H1 (cell line): ENCODE results near the gene FASTK. TPM values are rescaled to one million over a fixed set of nuclear protein-coding genes. Genes with fewer than 3 reads are reported as not detected.
A peak's percentile ranks its signal among the peaks of the same experiment; 100 is the strongest.

ENCODE experiments used
- CTCF ChIA-PET: fragments of 300-600 bp; sonication (Branson Sonifier 250); formaldehyde crosslinking; loops from one replicate; lab custom pipeline; 2021; ENCODE audit not compliant: partially characterized antibody; lab: Charles Lee
- POLR2A ChIA-PET: fragments of 300-600 bp; sonication (Branson Sonifier 250); formaldehyde crosslinking; loops from one replicate; lab custom pipeline; 2021; ENCODE audit warnings: inconsistent platforms; ENCODE audit not compliant: partially characterized antibody; lab: Charles Lee
- DNase-seq, 2 experiments: peaks; one replicate each; pipeline versions ENCODE4 v3.0.0 to v3.0.0-alpha.2; 2010 to 2022; ENCODE audit warnings: low spot score in 2 of 2, low read depth in 1 of 2, mixed read lengths in 1 of 2
- FAIRE-seq: peaks from 2 replicates; lab custom pipeline; 2011; peaks lifted over from hg19 to GRCh38; lab: Jason Lieb, UNC
- H2AFZ ChIP-seq: 2 replicates; pipeline ENCODE4 v1.8.1; 2012; ENCODE audit warnings: low read length, inconsistent platforms
- H2AK5ac ChIP-seq: 2 replicates; pipeline ENCODE4 v1.6.1; 2013; ENCODE audit warnings: low read depth, low read length
- H2BK120ac ChIP-seq: replicated peaks from 2 replicates; pipeline ENCODE3; 2013; ENCODE audit warnings: low read depth, low read length, inconsistent platforms
- H2BK12ac ChIP-seq: 2 replicates; pipeline ENCODE4 v1.6.1; 2013; ENCODE audit warnings: low read depth, low read length
- H2BK15ac ChIP-seq: 2 replicates; pipeline ENCODE4 v1.6.1; 2013; ENCODE audit warnings: low read length
- H2BK20ac ChIP-seq: 2 replicates; pipeline ENCODE4 v1.6.1; 2013; ENCODE audit warnings: low read length
- H2BK5ac ChIP-seq: 2 replicates; pipeline ENCODE4 v1.6.1; 2013; ENCODE audit warnings: low read depth, low read length
- H3K14ac ChIP-seq: 2 replicates; pipeline ENCODE4 v1.6.1; 2013; ENCODE audit warnings: inconsistent platforms; ENCODE audit not compliant: insufficient read length
- H3K18ac ChIP-seq: 2 replicates; pipeline ENCODE4 v1.6.1; 2013; ENCODE audit warnings: low read length; ENCODE audit errors: extremely low read depth
- H3K23ac ChIP-seq: 2 replicates; pipeline ENCODE4 v1.6.1; 2013; ENCODE audit warnings: inconsistent platforms; ENCODE audit not compliant: insufficient read length
- H3K23me2 ChIP-seq: 2 replicates; pipeline ENCODE4 v1.6.1; 2013; ENCODE audit warnings: low read depth, low read length
- H3K27ac ChIP-seq: 2 replicates; pipeline ENCODE4 v1.6.1; 2011; ENCODE audit warnings: low read depth, low read length, inconsistent platforms
- H3K27me3 ChIP-seq, 4 experiments: replicated peaks in 1 of 4; 1 replicate in 1 of 4; 2 replicates in 3 of 4; pipeline versions ENCODE4 v1.6.1 to v1.8.1; 2011 to 2013; ENCODE audit warnings: low read length in 3 of 4, mild to moderate bottlenecking in 3 of 4, inconsistent platforms in 2 of 4, mixed read lengths in 2 of 4, moderate library complexity in 1 of 4; ENCODE audit not compliant: control insufficient read depth in 3 of 4, insufficient read depth in 3 of 4; ENCODE audit errors: extremely low read depth in 1 of 4
- H3K36me3 ChIP-seq, 4 experiments: 2 replicates each; pipeline versions ENCODE4 v1.6.1 to v1.8.1; 2011 to 2013; ENCODE audit warnings: mild to moderate bottlenecking in 4 of 4, low read length in 3 of 4, moderate library complexity in 2 of 4, control low read depth in 1 of 4, inconsistent platforms in 1 of 4; ENCODE audit not compliant: insufficient read depth in 4 of 4, control insufficient read depth in 2 of 4
- H3K4ac ChIP-seq: replicated peaks from 2 replicates; pipeline ENCODE3; 2013; ENCODE audit warnings: low read length, low read depth, mixed read lengths, inconsistent platforms; ENCODE audit not compliant: insufficient read length
- H3K4me1 ChIP-seq, 4 experiments: replicated peaks in 1 of 4; 1 replicate in 1 of 4; 2 replicates in 3 of 4; pipeline versions ENCODE4 v1.6.1 to v1.8.1; 2011 to 2013; ENCODE audit warnings: low read length in 3 of 4, inconsistent platforms in 2 of 4, mixed read lengths in 1 of 4; ENCODE audit not compliant: insufficient read depth in 4 of 4, control insufficient read depth in 3 of 4
- H3K4me2 ChIP-seq, 2 experiments: 2 replicates each; pipeline versions ENCODE4 v1.6.1 to v1.8.1; 2011 to 2013; ENCODE audit warnings: low read depth in 2 of 2, low read length in 2 of 2, control low read depth in 1 of 2, inconsistent platforms in 1 of 2, mild to moderate bottlenecking in 1 of 2; ENCODE audit not compliant: insufficient read depth in 1 of 2
- H3K4me3 ChIP-seq, 4 experiments: fragments of 200-600, 300-600 bp in 1 of 4; sonication (generic), shearing (Covaris generic), sonication (Bioruptor Twin) in 1 of 4; 2 replicates each; pipeline versions ENCODE4 v1.5.1 to v1.8.1; 2011 to 2016; ENCODE audit warnings: low read length in 4 of 4, low read depth in 3 of 4, control low read depth in 2 of 4, inconsistent platforms in 2 of 4, mild to moderate bottlenecking in 2 of 4, mixed read lengths in 1 of 4, moderate library complexity in 1 of 4; ENCODE audit not compliant: insufficient read depth in 2 of 4; ENCODE audit errors: extremely low read depth in 1 of 4
- H3K56ac ChIP-seq: replicated peaks from 2 replicates; pipeline ENCODE3; 2013; ENCODE audit warnings: low read depth, mild to moderate bottlenecking, mixed read lengths, low read length, inconsistent platforms; ENCODE audit not compliant: insufficient read length
- H3K79me1 ChIP-seq: 2 replicates; pipeline ENCODE4 v1.6.1; 2013; ENCODE audit warnings: low read depth, low read length, control low read depth
- H3K79me2 ChIP-seq, 2 experiments: 2 replicates each; pipeline versions ENCODE4 v1.6.1 to v1.8.1; 2012 to 2013; ENCODE audit warnings: low read length in 2 of 2, mild to moderate bottlenecking in 2 of 2, inconsistent platforms in 1 of 2; ENCODE audit not compliant: insufficient read depth in 2 of 2, control insufficient read depth in 1 of 2
- H3K9ac ChIP-seq, 4 experiments: replicated peaks in 1 of 4; 1 replicate in 1 of 4; 2 replicates in 3 of 4; pipeline versions ENCODE4 v1.6.1 to v1.8.1; 2011 to 2013; ENCODE audit warnings: low read depth in 3 of 4, low read length in 3 of 4, control low read depth in 2 of 4, mild to moderate bottlenecking in 2 of 4, moderate library complexity in 2 of 4, inconsistent platforms in 1 of 4; ENCODE audit errors: extremely low read depth in 1 of 4
- H3K9me3 ChIP-seq, 2 experiments: 2 replicates each; pipeline versions ENCODE4 v1.6.1 to v1.8.1; 2012 to 2013; ENCODE audit warnings: mild to moderate bottlenecking in 2 of 2, moderate library complexity in 2 of 2, control low read depth in 1 of 2, inconsistent platforms in 1 of 2, low read depth in 1 of 2, low read length in 1 of 2, mixed read lengths in 1 of 2; ENCODE audit not compliant: insufficient read depth in 2 of 2
- H4K20me1 ChIP-seq, 2 experiments: replicated peaks in 1 of 2; 2 replicates each; pipeline versions ENCODE3 to v1.8.1; 2011 to 2013; ENCODE audit warnings: inconsistent platforms in 2 of 2, low read length in 2 of 2, mild to moderate bottlenecking in 1 of 2; ENCODE audit not compliant: insufficient read depth in 2 of 2, control insufficient read depth in 1 of 2
- H4K5ac ChIP-seq: 2 replicates; pipeline ENCODE4 v1.6.1; 2013; ENCODE audit warnings: low read length, low read depth, mixed read lengths, inconsistent platforms; ENCODE audit not compliant: insufficient read length
- H4K8ac ChIP-seq: 2 replicates; pipeline ENCODE4 v1.8.0; 2013; ENCODE audit warnings: mild to moderate bottlenecking, moderate library complexity, low read length, inconsistent platforms; ENCODE audit not compliant: insufficient read depth; ENCODE audit errors: extremely low read depth
- H4K91ac ChIP-seq: replicated peaks from 2 replicates; pipeline ENCODE3; 2013; ENCODE audit warnings: low read length, mixed read lengths, inconsistent platforms; ENCODE audit not compliant: insufficient read length
- CHD1 ChIP-seq: IDR thresholded peaks from 2 replicates; pipeline ENCODE4 v1.6.1; 2012; ENCODE audit warnings: low read depth, low read length, improper control_type of control experiment
- CTBP2 ChIP-seq: IDR thresholded peaks from 2 replicates; pipeline ENCODE4 v1.7.0; 2011; ENCODE audit warnings: borderline replicate concordance, mild to moderate bottlenecking, moderate library complexity, mixed read lengths, low read length; ENCODE audit not compliant: insufficient read depth, insufficient read length
- EP300 ChIP-seq, 2 experiments: IDR thresholded peaks; 1 replicate in 1 of 2; 2 replicates in 1 of 2; pipeline ENCODE4 v1.6.1; 2011 to 2012; ENCODE audit warnings: low read depth in 2 of 2, low read length in 2 of 2, mild to moderate bottlenecking in 2 of 2, borderline replicate concordance in 1 of 2, inconsistent platforms in 1 of 2, moderate library complexity in 1 of 2
- SIN3A ChIP-seq, 2 experiments: IDR thresholded peaks in 1 of 2; conservative IDR thresholded peaks in 1 of 2; 2 replicates each; pipeline ENCODE4 v1.6.1; 2011 to 2012; ENCODE audit warnings: low read length in 2 of 2, improper control_type of control experiment in 1 of 2, low read depth in 1 of 2, mild to moderate bottlenecking in 1 of 2
- SP2 ChIP-seq: IDR thresholded peaks from 2 replicates; pipeline ENCODE4 v1.6.1; 2012; ENCODE audit warnings: mild to moderate bottlenecking, low read length, inconsistent platforms
- SP4 ChIP-seq: IDR thresholded peaks from 2 replicates; pipeline ENCODE4 v1.6.1; 2012; ENCODE audit warnings: low read length, inconsistent platforms
- TAF7 ChIP-seq: optimal IDR thresholded peaks from 2 replicates; pipeline ENCODE3; 2011; ENCODE audit warnings: low read depth, mild to moderate bottlenecking, inconsistent platforms, low read length, moderate library complexity, borderline replicate concordance
- TCF12 ChIP-seq: IDR thresholded peaks from 2 replicates; pipeline ENCODE4 v1.6.1; 2011; ENCODE audit warnings: low read depth, mild to moderate bottlenecking, low read length
- TEAD4 ChIP-seq: IDR thresholded peaks from 2 replicates; pipeline ENCODE4 v1.6.1; 2012; ENCODE audit warnings: low read depth, low read length, inconsistent platforms, mixed read lengths
- YY1 ChIP-seq: IDR thresholded peaks from 2 replicates; pipeline ENCODE4 v1.6.1; 2011; ENCODE audit warnings: low read depth, mild to moderate bottlenecking, low read length
- WGBS, 2 experiments: shearing (Covaris generic) in 1 of 2; methylation state at CpG; one replicate each; pipeline versions ENCODE4 v1.1.6 to v1.1.7; 2013 to 2015; ENCODE audit warnings: low lambda C conversion rate in 2 of 2, mixed read lengths in 2 of 2, inconsistent platforms in 1 of 2, low coverage in 1 of 2, missing lambda C conversion rate in 1 of 2; ENCODE audit not compliant: insufficient replicate concordance in 2 of 2, insufficient coverage in 1 of 2, insufficient read length in 1 of 2; ENCODE audit errors: extremely low coverage in 1 of 2, missing lambda C conversion rate in 1 of 2; 5-methylcytosine and 5-hydroxymethylcytosine counted together
- polyA plus RNA-seq, 7 experiments: library from polyadenylated mRNA; depleted of rRNA in 3 of 7; stranded (reverse) in 5 of 7; unstranded in 2 of 7; fragments of >200 nt in 5 of 7; fragments of 200-250 nt in 2 of 7; gene quantifications; 1 replicate in 5 of 7; 2 replicates in 1 of 7; 4 replicates in 1 of 7; pipeline versions ENCODE4 v1.2.1 to v1.2.3, GENCODE V29; 2011 to 2013; ENCODE audit warnings: missing spikeins in 2 of 7, mixed read lengths in 2 of 7
- total RNA-seq: library from RNA; stranded (reverse); fragmentation: NEBNext Ultra II Directional; extraction: Animal tissue kit (Norgen Biotek cat#: 25700); gene quantifications from 2 replicates; pipeline ENCODE4 v1.2.1, GENCODE V29; 2021

FASTK gene
- total and polyA plus RNA-seq, 2 of the 8 experiments (the other 6 are each of a cell fraction or from before 2014, with no cell fraction given): 39.4 to 84.0 TPM

DNA sequence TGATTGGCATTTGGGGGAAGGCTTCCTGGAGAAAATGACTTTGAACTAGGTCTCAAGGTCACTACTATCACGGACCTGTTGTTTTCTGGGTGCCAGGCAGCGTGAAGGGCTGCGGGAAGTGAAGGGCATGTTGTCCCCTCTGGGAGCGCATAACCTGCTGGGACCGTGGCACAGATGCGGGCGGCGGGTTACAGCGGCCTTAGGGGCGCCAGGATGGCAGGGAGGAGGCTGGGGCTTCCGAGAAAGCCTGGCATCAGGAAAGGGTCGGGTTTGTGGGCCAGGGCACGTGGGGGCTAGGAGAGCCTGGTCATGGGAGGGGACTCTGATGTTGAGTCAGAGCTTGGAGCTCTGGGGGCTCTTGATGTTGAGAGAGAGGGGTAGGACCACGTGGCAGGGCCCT is 15.1 kb downstream of the FASTK start:
- TF ChIP-seq EP300 (IDR thresholded peaks at IDR 0.05; ENCODE audit: borderline replicate concordance in 1 of 2, low read depth in 2 of 2, low read length in 2 of 2) (no peak), SP4 (no peak), SP2 (no peak), TAF7 (no peak), CTBP2 (no peak), TCF12 (no peak), SIN3A (conservative IDR thresholded peaks at IDR 0.05 in 1 of 2, IDR thresholded peaks at IDR 0.05 in 1 of 2; ENCODE audit: low read depth in 1 of 2, low read length in 2 of 2) (no peak), TEAD4 (no peak), YY1 (no peak), CHD1 (no peak)
- Histone ChIP-seq H3K27ac (no peak overlapping the region), H4K20me1 (peaks cover 5 to 10% of the 10 kb centered on the region in 2 experiments), H3K4me1 (peaks cover 6 to 26% (median 22%) of the 10 kb centered on the region in 4 experiments), H3K79me2 (peaks cover 0 to 8% of the 10 kb centered on the region in 2 experiments; a peak in 1 of 4 replicates), H3K23me2 (peaks cover 14% of the 10 kb centered on the region; the same call in 1 of the 2 replicates), H3K4me2 (no peak overlapping the region), H2BK15ac (0 out of 2 replicates have a peak overlapping the region, but pooled peaks have one; percentile 29), H3K4ac (no peak overlapping the region), H3K27me3 (no peaks in the 10 kb centered on the region), H3K79me1 (peaks cover 3% of the 10 kb centered on the region; the same call in 1 of the 2 replicates), H4K8ac (0 out of 2 replicates have a peak overlapping the region, but pooled peaks have one; percentile 12), H3K36me3 (peaks cover 13 to 47% (median 28%) of the 10 kb centered on the region in 4 experiments), H3K56ac (no peak overlapping the region), H3K14ac (no peak overlapping the region), H3K23ac (no peak overlapping the region), H2BK12ac (no peak overlapping the region), H3K18ac (no peak overlapping the region), H4K91ac (no peak overlapping the region), H2BK120ac (no peak overlapping the region), H3K9me3 (no peaks in the 10 kb centered on the region), H4K5ac (no peak overlapping the region), H2BK20ac (no peak overlapping the region), H2AFZ (no peak overlapping the region), H2BK5ac (no peak overlapping the region), H2AK5ac (no peak overlapping the region), H3K9ac (no peak overlapping the region), H3K4me3 (no peak overlapping the region)
- FAIRE-seq: no peak
- 88% methylated on average over 14 of the region's 14 CpGs; no CpG with 5 or more reads in 1 of the 2 experiments for WGBS, 2 experiments
- ChIA-PET POLR2A (interaction anchor here (0.6 to 7.9 kb wide), 4 partner anchors 12 to 376 kb away, joined by 3 to 77 read pairs (median 4); partner anchors contain the start of genes FASTK and TMUB1), CTCF (interaction anchor here (0.8 to 9.0 kb wide), 6 partner anchors 12 to 167 kb away, joined by 3 to 81 read pairs (median 4); partner anchors contain the start of gene CHPF2)
- DNase-seq: no peak
